GM19099 (cell line): ENCODE results near the gene MBP.

Experiments
- POLR2A ChIP-seq: IDR thresholded peaks from 3 replicates; pipeline ENCODE4 v1.6.1; 2011; ENCODE audit warnings: low read depth; ENCODE audit not compliant: insufficient read length; ENCODE audit errors: extremely low read depth

The MBP gene

DNA sequence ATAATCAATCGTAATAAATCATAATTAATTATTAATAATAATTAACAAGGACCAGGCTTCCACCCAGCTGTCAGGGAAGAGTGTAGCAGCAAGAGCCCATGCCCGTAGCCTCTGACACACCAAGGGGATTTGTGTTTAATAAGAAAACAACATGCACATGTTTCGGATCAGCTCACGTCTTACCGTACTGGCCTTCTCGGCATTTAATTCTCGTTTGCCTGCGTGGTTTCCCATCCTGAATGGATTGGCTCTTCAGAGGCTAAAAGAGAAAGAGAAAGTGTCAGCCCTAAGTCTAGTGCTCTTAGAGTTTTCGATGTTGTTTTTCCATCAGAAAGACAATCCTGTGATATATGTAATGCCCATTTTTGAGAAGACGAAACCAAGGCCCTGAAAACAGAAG, 27.6 kb downstream of the MBP start:
- no peak for TF ChIP-seq POLR2A

DNA sequence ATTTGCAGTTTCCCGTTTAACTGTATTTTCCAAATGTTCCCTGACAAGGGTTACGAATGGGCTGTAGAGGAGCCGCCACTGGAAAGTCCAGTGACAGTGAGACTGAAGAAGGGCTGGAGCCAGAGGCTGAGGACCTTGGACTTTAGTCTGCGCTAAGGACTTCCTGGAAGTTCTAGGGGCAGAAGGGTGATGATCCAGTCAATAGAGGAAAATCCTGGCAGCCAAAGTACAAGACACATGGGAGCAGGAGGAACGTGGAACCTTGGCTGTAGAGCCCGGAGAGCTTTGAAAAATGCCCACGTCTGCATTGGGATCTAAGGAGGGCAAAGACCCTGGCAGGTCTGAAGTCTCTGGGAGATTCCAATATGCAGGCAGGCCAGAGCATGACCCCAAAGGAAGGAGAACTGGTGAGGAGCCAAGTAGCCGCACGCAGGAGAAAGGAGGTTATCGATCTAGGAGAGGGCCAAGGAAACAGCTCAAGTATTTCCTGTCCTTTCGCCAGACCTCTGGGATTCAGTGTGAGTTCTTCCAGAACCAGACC, 28.5 kb downstream of the MBP start:
- no peak for TF ChIP-seq POLR2A

DNA sequence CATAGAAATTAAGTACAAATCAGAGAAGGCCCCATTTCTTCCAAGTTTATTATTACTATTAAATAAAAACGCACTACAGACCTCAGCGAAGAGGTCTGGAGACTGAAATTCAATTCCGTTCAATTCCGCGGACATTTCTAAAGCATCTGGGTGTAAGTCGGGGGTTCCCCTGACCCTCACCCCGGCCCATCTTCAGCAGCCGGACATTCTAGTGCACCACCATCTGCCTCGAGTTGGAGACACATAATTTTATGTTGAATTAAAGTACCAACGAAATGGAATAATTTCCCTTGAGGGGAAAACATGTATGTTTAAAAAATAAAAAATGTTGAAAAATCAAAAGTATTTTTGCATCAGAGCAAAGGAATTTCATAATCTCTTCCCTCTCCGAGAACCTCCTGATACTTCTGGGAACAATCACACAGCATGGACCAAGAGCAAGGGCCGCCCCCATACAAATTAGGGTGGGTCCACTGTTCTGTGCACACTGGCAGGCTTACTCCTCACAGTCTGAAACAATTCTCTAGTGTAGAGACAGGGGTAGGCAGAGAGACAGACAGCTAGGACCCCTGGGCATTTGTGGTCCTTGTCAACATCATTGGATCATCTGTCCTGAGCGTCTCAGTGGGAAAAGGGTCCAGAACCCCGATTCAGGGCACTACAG, 29.3 kb downstream of the MBP start:
- TF ChIP-seq POLR2A: no peak

DNA sequence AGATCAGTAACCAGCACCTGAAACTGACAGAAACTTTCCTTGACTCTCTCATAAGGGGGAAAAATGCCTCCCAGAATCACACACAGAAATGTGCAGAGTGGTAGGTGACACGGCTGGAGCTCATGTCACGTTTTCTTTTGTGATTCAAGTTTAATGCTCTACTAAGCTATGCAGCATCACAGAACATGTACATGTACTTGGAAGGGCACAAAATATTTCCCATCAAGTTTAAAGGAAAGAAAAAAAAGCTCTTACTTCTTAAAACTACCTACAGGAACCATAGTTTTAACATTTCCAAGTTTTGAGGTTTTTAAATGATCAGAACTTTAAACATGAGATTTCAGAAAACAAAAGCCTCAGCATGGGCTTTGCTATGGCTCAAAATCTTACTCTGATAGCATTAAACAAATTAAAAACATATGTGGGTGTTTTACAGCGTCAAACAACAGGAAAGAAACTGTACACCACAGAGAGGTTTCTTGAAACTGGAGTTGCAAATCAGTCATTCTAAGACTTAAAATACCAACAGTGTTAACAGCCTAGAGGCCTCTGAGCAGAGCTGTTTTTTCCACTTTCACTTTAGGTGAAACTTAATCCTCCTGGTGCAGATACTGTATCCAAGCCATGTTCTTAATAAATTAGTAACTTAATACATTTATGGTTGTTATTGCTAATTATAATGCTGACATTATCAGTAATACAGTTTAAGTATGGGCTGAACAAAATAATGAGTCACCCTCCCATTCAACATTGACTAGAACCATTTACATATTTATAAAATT, 30.1 kb downstream of the MBP start:
- no peak for TF ChIP-seq POLR2A

DNA sequence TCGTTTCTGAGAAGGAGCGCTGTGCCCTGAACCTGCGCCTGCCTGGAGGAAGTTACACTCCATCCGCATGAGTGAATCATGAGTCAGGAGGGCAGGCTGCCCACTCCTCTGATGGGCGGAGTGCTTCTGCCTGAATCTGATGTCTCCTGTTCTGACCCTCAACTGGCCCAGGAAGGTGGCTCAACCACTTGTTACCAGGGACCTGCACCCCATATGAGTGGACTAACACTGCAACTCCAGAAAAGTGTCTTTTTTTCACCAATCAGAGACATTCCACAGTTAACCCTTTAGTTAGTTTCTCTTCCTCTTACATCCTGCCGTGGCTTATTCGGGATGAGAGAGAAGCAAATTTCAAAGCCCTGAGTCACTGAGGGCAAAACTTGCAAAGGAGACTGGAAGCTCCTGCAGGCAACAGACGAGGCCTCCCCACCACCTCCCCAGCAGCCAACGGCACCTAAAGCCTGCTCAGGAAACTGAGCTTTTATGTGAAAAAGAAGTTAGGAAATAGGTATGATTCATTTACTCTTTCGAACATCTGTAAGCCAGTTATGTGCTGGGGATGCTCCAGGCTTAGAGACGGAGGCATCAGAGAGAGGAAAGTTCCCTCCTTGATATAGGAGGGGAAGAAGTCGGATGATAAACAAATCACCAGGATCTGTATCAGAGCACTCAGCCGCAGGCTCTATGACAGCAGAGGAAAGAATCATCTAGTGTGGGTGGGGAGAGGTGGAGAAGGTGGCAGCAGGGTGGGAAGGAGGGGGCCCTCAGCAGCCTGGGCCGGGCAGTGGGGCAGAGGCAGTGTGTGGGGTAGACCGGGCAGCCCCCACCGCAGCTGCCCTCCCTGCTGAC, 30.9 kb downstream of the MBP start:
- peak; percentile 16 for TF ChIP-seq POLR2A

DNA sequence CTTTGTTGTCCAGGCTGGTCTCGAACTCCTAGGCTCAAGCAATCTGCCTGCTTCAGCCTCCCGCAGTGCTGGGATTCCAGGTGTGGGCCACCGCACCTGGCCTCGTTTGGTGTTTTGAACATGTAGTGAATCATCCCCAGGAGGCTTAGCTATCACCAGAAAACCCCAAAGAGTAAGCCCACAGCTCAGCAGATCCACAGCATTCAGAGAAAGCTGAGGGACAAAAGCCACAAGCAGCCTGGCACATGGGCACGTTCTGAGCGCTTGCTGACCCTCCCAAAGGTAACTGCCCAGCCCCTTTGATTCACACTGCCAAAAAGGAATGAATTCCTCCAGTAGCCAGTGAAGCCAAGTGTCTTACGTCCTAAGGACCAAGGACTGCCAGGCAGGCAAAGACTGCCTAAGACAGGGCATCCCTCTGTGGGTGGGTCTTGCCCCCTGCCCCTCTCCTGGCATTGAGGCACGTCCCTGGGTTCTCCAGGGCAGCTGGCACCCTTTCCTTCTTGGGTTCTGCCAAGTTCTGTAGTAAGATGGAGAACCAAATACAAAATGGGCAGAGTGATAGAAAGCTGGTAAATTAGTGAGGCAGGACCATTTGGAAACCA, 31.7 kb downstream of the MBP start:
- TF ChIP-seq POLR2A: no peak

DNA sequence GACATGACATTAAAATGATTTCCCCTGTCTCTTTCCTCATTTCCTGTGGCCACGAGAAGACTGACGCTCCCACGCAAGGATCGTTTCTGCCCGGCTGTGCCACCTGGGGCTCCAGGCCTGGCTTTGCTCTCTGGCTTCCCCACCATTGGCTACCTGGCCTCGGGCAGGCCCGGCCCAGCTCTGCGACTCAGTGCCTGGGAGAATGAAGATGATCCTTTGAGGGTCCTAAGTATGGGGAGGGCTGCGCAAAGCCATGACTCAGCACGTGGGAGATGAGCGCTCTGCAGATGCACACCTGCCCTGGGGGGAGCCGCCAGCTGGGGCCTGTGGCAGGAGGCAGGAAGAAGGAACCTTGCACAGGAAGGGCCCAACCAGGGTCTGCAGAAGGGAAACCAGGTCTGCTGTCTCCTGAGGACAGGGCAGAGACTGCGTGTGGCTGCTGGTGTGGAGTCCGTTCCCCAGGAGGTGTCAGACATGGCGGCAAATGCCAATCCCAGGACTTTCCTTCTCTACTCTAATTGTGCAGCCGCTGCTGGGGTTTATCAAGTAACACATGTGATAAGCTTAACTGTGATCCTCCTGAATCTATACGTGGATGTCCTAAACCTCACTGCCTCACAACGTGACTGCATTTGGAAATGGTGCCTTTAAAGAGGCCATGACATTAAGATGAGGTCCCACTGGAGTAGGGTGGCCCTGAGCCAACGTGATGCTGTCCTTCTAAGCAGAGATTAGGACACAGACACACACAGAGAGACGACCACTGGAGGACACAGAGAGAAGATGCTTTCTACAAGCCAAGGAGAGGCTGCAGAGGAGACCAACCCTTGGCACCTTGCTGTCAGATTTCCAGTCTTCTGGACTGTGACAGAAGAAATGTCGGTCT, 32.9 kb downstream of the MBP start:
- no peak for TF ChIP-seq POLR2A

DNA sequence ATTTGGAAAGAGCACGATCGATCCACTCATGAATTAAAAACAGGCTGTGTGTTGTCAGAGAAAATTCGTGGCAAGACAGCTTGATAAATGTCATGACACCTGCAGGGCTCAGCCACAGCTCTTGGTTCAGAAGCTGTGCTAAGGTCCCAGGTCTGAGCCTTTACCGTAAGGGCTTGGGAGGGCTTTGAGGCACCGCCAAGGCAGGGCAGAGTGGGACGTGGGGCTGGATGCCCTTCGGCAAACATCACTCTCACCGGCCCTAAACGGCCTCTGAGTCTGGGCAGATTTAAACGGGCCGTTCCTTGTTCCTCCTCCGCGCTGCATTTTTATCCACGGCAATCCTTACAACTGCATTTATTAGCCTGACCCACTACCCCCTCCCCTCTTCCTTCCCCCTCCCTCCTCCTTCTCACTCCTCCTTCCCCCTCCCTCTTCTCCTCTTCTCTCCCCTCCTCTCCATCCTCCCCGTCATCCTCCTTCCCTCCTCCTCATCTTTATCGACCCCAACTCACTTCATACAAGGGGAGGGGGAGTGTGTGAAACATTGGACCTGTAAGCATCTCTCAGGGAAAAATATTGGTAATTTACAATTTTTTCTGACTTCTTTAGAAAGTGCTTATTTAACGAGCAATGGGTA, 33.9 kb downstream of the MBP start:
- TF ChIP-seq POLR2A: no peak

DNA sequence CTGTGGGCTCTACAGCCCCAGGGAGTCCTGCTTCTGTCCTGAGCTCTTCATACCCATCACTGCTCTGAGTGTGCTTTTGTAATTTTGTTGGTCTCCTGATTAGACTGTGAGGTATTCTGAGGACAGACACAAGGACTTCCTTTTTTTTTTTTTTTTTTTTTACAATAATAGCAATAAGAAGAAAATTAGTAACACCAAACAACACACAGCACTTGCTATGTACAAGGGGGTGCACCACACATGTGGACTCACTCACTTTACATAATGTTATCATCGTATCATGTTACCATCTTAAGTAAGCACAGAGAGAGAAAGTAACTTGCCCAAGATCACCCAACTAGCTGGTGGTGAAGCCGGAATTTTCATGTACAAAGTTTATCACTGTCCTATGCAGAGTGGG, 34.6 kb downstream of the MBP start:
- TF ChIP-seq POLR2A: no peak

DNA sequence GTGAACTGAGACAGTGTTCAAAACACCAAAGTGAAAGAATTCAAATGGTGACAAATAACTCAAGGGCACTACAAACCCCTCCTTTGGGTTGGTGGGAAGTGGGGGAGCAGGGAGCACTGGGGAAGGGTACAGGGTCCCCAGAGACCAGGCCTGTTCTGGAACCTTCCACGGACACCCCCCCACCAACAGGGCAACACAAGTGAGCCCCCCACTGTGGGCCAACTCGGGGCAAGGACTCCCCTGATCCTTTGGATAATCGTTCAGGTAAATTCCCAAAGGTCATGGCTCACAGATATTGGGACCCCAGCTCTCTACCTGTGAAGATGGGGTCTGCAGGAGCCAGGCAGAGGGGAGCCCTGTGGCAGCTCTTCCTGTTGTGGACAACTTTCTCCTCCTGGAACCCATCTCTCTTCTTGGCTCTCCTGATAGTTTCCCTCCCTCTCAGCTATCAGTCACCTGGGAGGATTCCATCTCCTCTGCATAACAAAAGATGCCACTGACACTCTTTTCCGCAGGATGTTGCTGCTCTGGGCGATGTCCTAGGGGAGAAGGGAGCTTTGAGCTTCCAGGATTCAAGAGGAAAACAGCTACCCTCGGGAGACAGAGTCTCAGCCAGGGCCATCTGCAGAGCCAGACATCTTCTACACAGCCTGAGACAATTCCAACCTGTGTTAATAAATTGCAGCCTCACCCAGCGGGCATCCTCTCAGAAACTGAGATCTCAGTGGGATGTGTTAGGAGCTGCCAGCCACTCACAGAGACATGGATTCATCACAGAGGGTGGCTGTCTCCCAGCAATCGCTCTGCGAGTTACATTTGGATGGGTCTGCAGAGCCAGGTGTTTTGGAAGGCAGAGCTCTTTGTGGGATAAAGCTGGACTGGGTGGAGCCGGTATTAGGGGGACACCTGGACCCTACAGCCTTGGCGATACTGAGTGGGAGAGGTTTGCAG, 35.4 kb downstream of the MBP start:
- no peak for TF ChIP-seq POLR2A

DNA sequence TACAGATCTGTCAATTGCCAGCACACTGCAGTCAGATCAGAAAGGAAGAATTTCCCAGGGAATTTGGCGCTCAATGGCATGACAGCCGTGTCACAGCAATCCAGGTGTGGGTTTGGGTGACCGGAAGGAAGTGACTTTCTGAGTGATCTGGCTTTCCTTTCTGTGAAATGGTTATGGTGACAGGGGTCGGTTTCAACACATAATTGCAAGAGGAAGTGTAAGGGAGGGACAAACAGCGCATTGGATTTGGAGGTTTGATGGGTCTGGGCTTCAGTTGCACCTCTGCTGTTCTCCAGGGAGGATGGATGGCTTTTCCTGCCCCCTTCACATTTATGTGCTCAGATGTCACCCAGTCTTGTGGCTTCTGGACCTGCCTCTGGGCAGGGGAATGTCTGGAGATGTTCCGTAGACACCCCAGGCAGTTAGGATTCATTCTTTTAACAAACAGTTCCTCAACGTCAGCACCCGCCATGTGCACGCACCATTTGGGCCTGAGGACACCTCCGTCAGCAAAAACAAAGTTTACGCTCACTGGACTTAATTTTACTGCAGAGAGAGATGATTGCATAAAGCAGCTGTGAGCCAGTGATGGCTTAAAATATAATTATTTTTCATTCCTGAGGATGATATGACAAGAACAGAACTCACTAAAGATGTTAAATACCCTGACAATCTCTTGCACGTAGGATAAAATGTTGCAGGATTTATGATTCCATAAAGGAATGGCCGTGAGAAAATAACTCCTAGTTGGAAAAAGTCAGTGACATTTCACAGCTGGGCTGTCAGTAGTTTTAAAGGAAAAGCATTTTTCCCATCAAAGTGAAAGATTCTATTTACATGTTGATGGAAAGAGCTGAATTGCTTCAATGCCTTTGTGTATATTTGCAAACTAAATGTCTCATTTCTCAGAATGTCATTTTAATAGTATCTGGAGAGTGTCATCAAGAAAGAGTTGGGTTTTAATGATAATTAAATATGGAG, 36.9 kb downstream of the MBP start:
- no peak for TF ChIP-seq POLR2A
